OCI-LY1 (cell line): ENCODE data around the gene PPP2R1B.

Experiments used
- H2AFZ ChIP-seq: fragments of 200-600 bp; sonication (generic), shearing (Covaris generic); 2 replicates; pipeline ENCODE4 v1.6.0; 2014; ENCODE audit warnings: antibody characterized with exemption, mild to moderate bottlenecking, low read length
- H3F3A ChIP-seq: fragments of 200-600 bp; sonication (generic), shearing (Covaris generic); 2 replicates; pipeline ENCODE4 v1.6.0; 2014; ENCODE audit warnings: mild to moderate bottlenecking, antibody characterized with exemption, low read length, moderate library complexity; ENCODE audit not compliant: insufficient read depth
- H3K27ac ChIP-seq: fragments of 200-600 bp; sonication (generic); 2 replicates; pipeline ENCODE4 v1.5.1; 2014; ENCODE audit warnings: low read length, mixed run types, mild to moderate bottlenecking, low read depth; ENCODE audit not compliant: poor library complexity, severe bottlenecking
- H3K27me3 ChIP-seq: fragments of 200-600 bp; sonication (generic); 2 replicates; pipeline ENCODE4 v1.6.0; 2014; ENCODE audit warnings: antibody characterized with exemption, mild to moderate bottlenecking, low read length, moderate library complexity; ENCODE audit not compliant: insufficient read depth
- H3K36me3 ChIP-seq: fragments of 200-600 bp; sonication (generic); 2 replicates; pipeline ENCODE4 v1.6.1; 2014; ENCODE audit warnings: mild to moderate bottlenecking, antibody characterized with exemption, low read length, moderate library complexity, mixed read lengths; ENCODE audit not compliant: insufficient read depth
- H3K4me1 ChIP-seq: fragments of 200-600 bp; sonication (generic); 2 replicates; pipeline ENCODE4 v1.5.1; 2014; ENCODE audit warnings: mild to moderate bottlenecking, low read length, moderate library complexity; ENCODE audit not compliant: insufficient read depth, severe bottlenecking
- H3K4me2 ChIP-seq: fragments of 200-600 bp; sonication (generic), shearing (Covaris generic); 2 replicates; pipeline ENCODE4 v1.6.1; 2014; ENCODE audit warnings: low read length
- H3K4me3 ChIP-seq: fragments of 200-600 bp; sonication (generic); 2 replicates; pipeline ENCODE4 v1.5.1; 2014; ENCODE audit warnings: low read length, low read depth, mild to moderate bottlenecking, mixed read lengths; ENCODE audit not compliant: poor library complexity, severe bottlenecking
- H3K79me2 ChIP-seq: fragments of 200-600 bp; shearing (Covaris generic); 2 replicates; pipeline ENCODE4 v1.6.1; 2016; ENCODE audit warnings: mixed run types, low read length, mixed read lengths; ENCODE audit not compliant: insufficient read depth
- H3K9ac ChIP-seq: fragments of 200-600 bp; sonication (generic), shearing (Covaris generic); 2 replicates; pipeline ENCODE4 v1.6.1; 2014; ENCODE audit warnings: mild to moderate bottlenecking, low read length, mixed read lengths
- H3K9me2 ChIP-seq: fragments of 200-600 bp; sonication (generic), shearing (Covaris generic); 2 replicates; pipeline ENCODE4 v1.6.1; 2014; ENCODE audit warnings: low read depth, mild to moderate bottlenecking, low read length, mixed read lengths
- H3K9me3 ChIP-seq: fragments of 200-600 bp; shearing (Covaris generic); 2 replicates; pipeline ENCODE4 v1.6.1; 2014; ENCODE audit warnings: low read length, mixed read lengths
- H4K20me1 ChIP-seq: fragments of 200-600 bp; sonication (generic), shearing (Covaris generic); 2 replicates; pipeline ENCODE4 v1.6.0; 2016; ENCODE audit warnings: mild to moderate bottlenecking, low read length; ENCODE audit not compliant: insufficient read depth
- CTCF ChIP-seq: fragments of 200-600 bp; sonication (generic), shearing (Covaris generic); IDR thresholded peaks from 2 replicates; pipeline ENCODE4 v1.5.1; 2017; ENCODE audit warnings: mild to moderate bottlenecking, antibody characterized with exemption, low read length, moderate library complexity, mixed read lengths
- EZH2 ChIP-seq: fragments of 200-600 bp; sonication (generic), shearing (Covaris generic); IDR thresholded peaks from 2 replicates; pipeline ENCODE4 v1.8.0; 2017; ENCODE audit warnings: borderline replicate concordance, mixed run types, mild to moderate bottlenecking, antibody characterized with exemption, low read length, moderate library complexity, mixed read lengths

PPP2R1B gene

GRCh38 chr11:111765984-111766833 is at the start of gene PPP2R1B:
Gene PPP2R1B (minus strand): TSS chr11:111766389. CDS start chr11:111766361, 28 bp downstream.
- TF ChIP-seq CTCF: no peak
- peak within 1 kb of the TSS; percentile 74 for H3K9ac ChIP-seq
- H3K27ac ChIP-seq: peak within 1 kb of the TSS; percentile 14
- H3K79me2 ChIP-seq: peaks cover 10% of the 10 kb centered on the region
- H4K20me1 ChIP-seq: no peaks in the 10 kb centered on the region
- H3K4me1 ChIP-seq: peaks cover 26% of the 10 kb centered on the region
- H2AFZ ChIP-seq: peak within 1 kb of the TSS; percentile 83
- no peaks in the 10 kb centered on the region for H3K9me2 ChIP-seq
- no peaks in the 10 kb centered on the region for H3F3A ChIP-seq
- H3K36me3 ChIP-seq: peaks cover 35% of the 10 kb centered on the region
- no peaks in the 10 kb centered on the region for H3K9me3 ChIP-seq
- peak within 1 kb of the TSS; percentile 74 for H3K4me3 ChIP-seq
- H3K27me3 ChIP-seq: no peaks in the 10 kb centered on the region
- peak within 1 kb of the TSS; percentile 87 for H3K4me2 ChIP-seq

- Histone ChIP-seq H3K79me2 (no peaks in the 10 kb centered on the region), H3K4me2 (no peak overlapping the region), H3F3A (no peaks in the 10 kb centered on the region; the same call in 1 of the 2 replicates), H3K4me1 (no peaks in the 10 kb centered on the region), H3K27me3 (no peaks in the 10 kb centered on the region), H3K9me2 (no peaks in the 10 kb centered on the region), H3K4me3 (no peak overlapping the region), H3K36me3 (no peaks in the 10 kb centered on the region; the same call in 1 of the 2 replicates), H2AFZ (no peak overlapping the region), H3K27ac (no peak overlapping the region), H3K9me3 (peaks cover 2% of the 10 kb centered on the region; the same call in 1 of the 2 replicates), H3K9ac (no peak overlapping the region), H4K20me1 (no peaks in the 10 kb centered on the region)
- TF ChIP-seq CTCF: no peak
- no peak for TF ChIP-seq EZH2
Measured at GRCh38 chr11:111815489-111815888, 49.3 kb upstream of the PPP2R1B start.

DNA sequence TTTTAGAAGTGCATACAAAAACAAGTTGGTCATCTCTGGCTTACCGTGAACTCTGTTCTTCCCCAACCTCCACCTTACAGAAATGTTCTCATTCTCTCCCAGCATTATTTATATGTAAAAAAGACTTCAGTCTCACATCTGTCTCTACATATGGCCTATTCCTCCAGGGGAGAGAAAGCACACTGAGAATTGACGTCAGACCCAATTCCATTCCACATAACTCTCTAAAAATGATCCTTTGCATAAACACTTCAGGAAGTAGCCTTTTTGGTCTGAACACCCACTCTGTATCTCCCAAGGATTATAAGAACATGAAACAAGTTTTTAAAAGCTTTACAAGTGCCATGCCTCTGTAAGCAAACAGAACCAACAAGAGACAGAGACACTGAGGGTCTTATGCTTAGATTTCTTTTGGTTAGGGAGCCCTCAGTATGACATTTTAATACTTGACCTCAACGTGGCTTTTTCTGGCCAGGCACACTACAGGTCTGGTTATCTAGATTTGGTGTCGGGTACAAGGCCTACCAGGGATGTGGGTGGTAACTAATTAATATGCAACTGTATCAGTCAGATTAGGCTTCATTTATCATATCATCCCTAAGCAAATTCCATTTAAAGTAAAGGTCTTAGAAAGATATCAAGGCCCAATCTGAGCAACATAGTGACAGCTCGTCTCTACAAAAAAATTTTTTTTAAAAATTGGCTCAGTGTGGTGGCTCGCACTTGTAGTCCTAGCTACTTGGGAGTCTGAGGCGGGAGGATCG is 48.5 kb upstream of the PPP2R1B start:
- no peak for TF ChIP-seq CTCF
- TF ChIP-seq EZH2: no peak
- no peaks in the 10 kb centered on the region for H3K4me1 ChIP-seq
- H3K4me2 ChIP-seq: no peak overlapping the region
- H4K20me1 ChIP-seq: no peaks in the 10 kb centered on the region
- H3K9ac ChIP-seq: no peak overlapping the region
- no peaks in the 10 kb centered on the region for H3K9me2 ChIP-seq
- H3K79me2 ChIP-seq: no peaks in the 10 kb centered on the region
- no peak overlapping the region for H3K4me3 ChIP-seq
- H3K27ac ChIP-seq: no peak overlapping the region
- no peak overlapping the region for H2AFZ ChIP-seq
- no peaks in the 10 kb centered on the region; the same call in 1 of the 2 replicates for H3F3A ChIP-seq
- peaks cover 3% of the 10 kb centered on the region; the same call in 1 of the 2 replicates for H3K36me3 ChIP-seq
- H3K27me3 ChIP-seq: no peaks in the 10 kb centered on the region
- peaks cover 2% of the 10 kb centered on the region; the same call in 1 of the 2 replicates for H3K9me3 ChIP-seq
